Astrocyte of the spinal cord (primary cell): ENCODE measurements around the gene OR10V1.
A peak's percentile ranks its signal among the peaks of the same experiment; 100 is the strongest.

Source experiments
- DNase-seq: peaks from one replicate; pipeline ENCODE4 v3.0.0; 2011; ENCODE audit warnings: low read depth, low spot score
- H3K4me3 ChIP-seq: 2 replicates; pipeline ENCODE4 v1.5.1; 2011; ENCODE audit warnings: low read depth, mild to moderate bottlenecking, low read length, moderate library complexity
- CTCF ChIP-seq: IDR thresholded peaks from 2 replicates; pipeline ENCODE4 v1.5.1; 2012; ENCODE audit warnings: low read depth, mild to moderate bottlenecking, low read length, inconsistent platforms
- in situ Hi-C: cut with HindIII; loops from 2 replicates; pipeline ENCODE4 v1.10.0; 2017; ENCODE audit warnings: low sequenced_read_pairs

Gene OR10V1

GRCh38 chr11:59680287-59681154, 33.1 kb downstream of the OR10V1 start:
- DNase-seq, result peak; percentile 82
- H3K4me3 ChIP-seq, result no peak overlapping the region
- in situ Hi-C loops, result no loop called here
- TF ChIP-seq CTCF, result peak; percentile 93

- H3K4me3 ChIP-seq, result no peak overlapping the region
- DNase-seq, result no peak
- no peak for TF ChIP-seq CTCF
- in situ Hi-C loops, result no loop called here
Observed at GRCh38 chr11:59679347-59679746, 34.3 kb downstream of the OR10V1 start.

GRCh38 chr11:59678813-59679165, 34.9 kb downstream of the OR10V1 start:
- H3K4me3 ChIP-seq, result no peak overlapping the region
- in situ Hi-C loops, result no loop called here
- no peak for TF ChIP-seq CTCF
- no peak for DNase-seq

GRCh38 chr11:59678118-59678812, 35.4 kb downstream of the OR10V1 start:
- in situ Hi-C loops, result no loop called here
- H3K4me3 ChIP-seq, result no peak overlapping the region
- TF ChIP-seq CTCF, result no peak
- no peak for DNase-seq

GRCh38 chr11:59676205-59676604, 37.4 kb downstream of the OR10V1 start:
- in situ Hi-C loops, result no loop called here
- no peak overlapping the region for H3K4me3 ChIP-seq
- DNase-seq, result no peak
- no peak for TF ChIP-seq CTCF

- in situ Hi-C loops, result no loop called here
- no peak for TF ChIP-seq CTCF
Observed at GRCh38 chr11:59674291-59674690, 39.4 kb downstream of the OR10V1 start.

More at GRCh38 chr11:59674291-59674690, 39.4 kb downstream of the OR10V1 start:
- no peak for DNase-seq
- H3K4me3 ChIP-seq, result no peak overlapping the region
